ENCODE measurements around the gene ZSCAN5C.
"Not testable (repeated sequence)": the region's sequence is repeated elsewhere in the genome, so short reads cannot be mapped to it uniquely, and the experiment has no call there.

ZSCAN5C gene

GRCh38 chr19:56199687-56200086 lies 2.4 kb upstream of the ZSCAN5C start:
- H3K4me3 ChIP-seq (ENCODE audit: low read depth, low read length), result no peak overlapping the region
- DNase-seq (ENCODE audit: low read depth), result no peak
- TF ChIP-seq CTCF (IDR thresholded peaks at IDR 0.05; ENCODE audit: low read depth, low read length) (no peak), MYC (IDR thresholded peaks at IDR 0.05; ENCODE audit: low read depth, low read length) (no peak), MAX (IDR thresholded peaks at IDR 0.05; ENCODE audit: low read depth, low read length) (no peak), POLR2A (IDR thresholded peaks at IDR 0.05; ENCODE audit: extremely low read depth, insufficient read length) (no peak)

GRCh38 chr19:56207581-56207980 lies 5.5 kb downstream of the ZSCAN5C start:
- not testable (repeated sequence) for DNase-seq (ENCODE audit: low read depth); H3K4me3 ChIP-seq (ENCODE audit: low read depth, low read length)

GRCh38 chr19:56209091-56209490 lies 7.0 kb downstream of the ZSCAN5C start:
- TF ChIP-seq MAX (IDR thresholded peaks at IDR 0.05; ENCODE audit: low read depth, low read length), result no peak
- TF ChIP-seq POLR2A (IDR thresholded peaks at IDR 0.05; ENCODE audit: extremely low read depth, insufficient read length), result no peak
- TF ChIP-seq CTCF (IDR thresholded peaks at IDR 0.05; ENCODE audit: low read depth, low read length), result no peak
- TF ChIP-seq MYC (IDR thresholded peaks at IDR 0.05; ENCODE audit: low read depth, low read length), result no peak
- H3K4me3 ChIP-seq (ENCODE audit: low read depth, low read length), result no peak overlapping the region
- no peak for DNase-seq (ENCODE audit: low read depth)

GRCh38 chr19:56210036-56210435 lies 8.0 kb downstream of the ZSCAN5C start:
- not testable (repeated sequence) for H3K4me3 ChIP-seq (ENCODE audit: low read depth, low read length); DNase-seq (ENCODE audit: low read depth)

GRCh38 chr19:56211718-56212117 lies 9.6 kb downstream of the ZSCAN5C start:
- DNase-seq (ENCODE audit: low read depth), result no peak
- TF ChIP-seq MYC (IDR thresholded peaks at IDR 0.05; ENCODE audit: low read depth, low read length) (no peak), CTCF (IDR thresholded peaks at IDR 0.05; ENCODE audit: low read depth, low read length) (no peak), POLR2A (IDR thresholded peaks at IDR 0.05; ENCODE audit: extremely low read depth, insufficient read length) (no peak), MAX (IDR thresholded peaks at IDR 0.05; ENCODE audit: low read depth, low read length) (no peak)
- H3K4me3 ChIP-seq (ENCODE audit: low read depth, low read length), result no peak overlapping the region

- TF ChIP-seq CTCF (IDR thresholded peaks at IDR 0.05; ENCODE audit: low read depth, low read length), result no peak
- no peak for DNase-seq (ENCODE audit: low read depth)
- H3K4me3 ChIP-seq (ENCODE audit: low read depth, low read length), result no peak overlapping the region
These were observed 15.2 kb downstream of the ZSCAN5C start for GRCh38 chr19:56217039-56217949.

- no peak overlapping the region for H3K4me3 ChIP-seq (ENCODE audit: low read depth, low read length)
- no peak for TF ChIP-seq MYC (IDR thresholded peaks at IDR 0.05; ENCODE audit: low read depth, low read length)
- TF ChIP-seq CTCF (IDR thresholded peaks at IDR 0.05; ENCODE audit: low read depth, low read length), result no peak
- no peak for TF ChIP-seq MAX (IDR thresholded peaks at IDR 0.05; ENCODE audit: low read depth, low read length)
- no peak for TF ChIP-seq POLR2A (IDR thresholded peaks at IDR 0.05; ENCODE audit: extremely low read depth, insufficient read length)
- DNase-seq (ENCODE audit: low read depth), result no peak
These were observed 16.9 kb downstream of the ZSCAN5C start for GRCh38 chr19:56218961-56219360.

Data from NB4 (cell line).